ENCODE data around the gene CHAD.

CHAD gene

DNA sequence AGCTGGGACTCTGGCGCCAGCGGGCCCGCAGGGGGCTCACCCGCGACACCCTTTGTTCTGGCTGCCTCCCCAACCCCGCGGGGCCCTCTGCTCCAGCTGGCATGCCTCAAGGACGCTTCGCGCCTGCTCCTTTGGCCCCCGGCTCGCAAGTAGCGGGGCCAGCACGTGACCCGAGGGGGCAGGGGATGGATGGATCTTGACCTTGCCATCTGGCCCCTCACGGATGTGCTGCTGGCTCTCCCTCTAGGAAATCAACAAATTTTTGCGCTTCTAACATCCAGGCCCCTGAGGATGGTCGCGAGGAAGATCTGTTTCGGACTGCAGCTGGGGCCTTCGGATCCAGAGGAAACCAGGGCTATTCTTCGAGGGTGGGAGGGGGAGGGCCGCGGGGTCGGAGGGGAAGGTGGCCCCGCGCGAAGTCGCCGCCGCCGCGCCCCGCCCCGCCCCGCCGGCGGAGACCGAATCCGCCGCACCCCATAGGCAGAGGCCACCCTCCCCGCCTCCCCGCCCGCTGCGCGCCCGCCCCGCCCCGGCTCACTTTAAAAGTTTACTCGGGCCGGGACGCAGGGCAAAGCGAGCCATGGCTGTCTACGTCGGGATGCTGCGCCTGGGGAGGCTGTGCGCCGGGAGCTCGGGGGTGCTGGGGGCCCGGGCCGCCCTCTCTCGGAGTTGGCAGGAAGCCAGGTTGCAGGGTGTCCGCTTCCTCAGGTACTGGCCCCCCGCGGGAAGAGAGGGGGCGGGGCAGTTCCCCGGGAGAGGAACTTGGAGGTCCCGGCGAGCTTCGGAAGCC is 42.8 kb downstream of the CHAD start, which contains the start of gene ACSF2 (continued):
- TF ChIP-seq SP7 (tag by site-specific recombination; IDR thresholded peaks at IDR 0.05) (0 out of 2 replicates have a peak, but pooled peaks have one; percentile 31), ZNF521 (tag by site-specific recombination; IDR thresholded peaks at IDR 0.05) (no peak), ZNF529 (tag by site-specific recombination; IDR thresholded peaks at IDR 0.05; ENCODE audit: insufficient replicate concordance) (no peak), ZEB2 (tag by site-specific recombination; IDR thresholded peaks at IDR 0.05) (no peak), SETDB1 (IDR thresholded peaks at IDR 0.05; ENCODE audit: insufficient read length, low read length) (no peak), IKZF3 (tag by site-specific recombination; IDR thresholded peaks at IDR 0.05) (0 out of 2 replicates have a peak, but pooled peaks have one; percentile 28), KLF9 (tag by site-specific recombination; IDR thresholded peaks at IDR 0.05; ENCODE audit: low read depth) (peak; percentile 80), ZNF660 (tag by site-specific recombination; IDR thresholded peaks at IDR 0.05) (0 out of 2 replicates have a peak, but pooled peaks have one; percentile 50), ZFP3 (tag by site-specific recombination; IDR thresholded peaks at IDR 0.05; ENCODE audit: low read depth) (no peak), ZBTB48 (tag by site-specific recombination; IDR thresholded peaks at IDR 0.05) (peak; percentile 38; the same call in 1 of the 2 replicates), BCL11B (tag by site-specific recombination; IDR thresholded peaks at IDR 0.05; ENCODE audit: low read depth) (peak; percentile 61; the same call in 1 of the 2 replicates), ZNF530 (tag by site-specific recombination; IDR thresholded peaks at IDR 0.05; ENCODE audit: low read depth) (no peak), ZNF211 (tag by site-specific recombination; IDR thresholded peaks at IDR 0.05; ENCODE audit: low read depth) (no peak), ZNF585B (tag by site-specific recombination; IDR thresholded peaks at IDR 0.05) (no peak), BCL11A (tag by site-specific recombination; IDR thresholded peaks at IDR 0.05; ENCODE audit: low read depth) (0 out of 2 replicates have a peak, but pooled peaks have one; percentile 32), ZNF223 (tag by site-specific recombination; IDR thresholded peaks at IDR 0.05) (no peak), ZIC2 (tag by site-specific recombination; IDR thresholded peaks at IDR 0.05) (peak; percentile 79), ZBTB21 (tag by site-specific recombination; IDR thresholded peaks at IDR 0.05) (no peak), MYNN (tag by site-specific recombination; IDR thresholded peaks at IDR 0.05; ENCODE audit: borderline replicate concordance) (no peak), GLIS1 (tag by site-specific recombination; IDR thresholded peaks at IDR 0.05) (peak; percentile 97), ZNF138 (tag by site-specific recombination; IDR thresholded peaks at IDR 0.05; ENCODE audit: borderline replicate concordance) (no peak), ZNF600 (tag by site-specific recombination; IDR thresholded peaks at IDR 0.05) (peak; percentile 56), ZNF121 (tag by site-specific recombination; IDR thresholded peaks at IDR 0.05) (no peak)
- TF ChIP-seq, protein P1, sequence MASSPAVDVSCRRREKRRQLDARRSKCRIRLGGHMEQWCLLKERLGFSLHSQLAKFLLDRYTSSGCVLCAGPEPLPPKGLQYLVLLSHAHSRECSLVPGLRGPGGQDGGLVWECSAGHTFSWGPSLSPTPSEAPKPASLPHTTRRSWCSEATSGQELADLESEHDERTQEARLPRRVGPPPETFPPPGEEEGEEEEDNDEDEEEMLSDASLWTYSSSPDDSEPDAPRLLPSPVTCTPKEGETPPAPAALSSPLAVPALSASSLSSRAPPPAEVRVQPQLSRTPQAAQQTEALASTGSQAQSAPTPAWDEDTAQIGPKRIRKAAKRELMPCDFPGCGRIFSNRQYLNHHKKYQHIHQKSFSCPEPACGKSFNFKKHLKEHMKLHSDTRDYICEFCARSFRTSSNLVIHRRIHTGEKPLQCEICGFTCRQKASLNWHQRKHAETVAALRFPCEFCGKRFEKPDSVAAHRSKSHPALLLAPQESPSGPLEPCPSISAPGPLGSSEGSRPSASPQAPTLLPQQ (tag by site-specific recombination; IDR thresholded peaks at IDR 0.05): peak; percentile 46; the same call in 1 of the 2 replicates
- TF ChIP-seq, protein P2, sequence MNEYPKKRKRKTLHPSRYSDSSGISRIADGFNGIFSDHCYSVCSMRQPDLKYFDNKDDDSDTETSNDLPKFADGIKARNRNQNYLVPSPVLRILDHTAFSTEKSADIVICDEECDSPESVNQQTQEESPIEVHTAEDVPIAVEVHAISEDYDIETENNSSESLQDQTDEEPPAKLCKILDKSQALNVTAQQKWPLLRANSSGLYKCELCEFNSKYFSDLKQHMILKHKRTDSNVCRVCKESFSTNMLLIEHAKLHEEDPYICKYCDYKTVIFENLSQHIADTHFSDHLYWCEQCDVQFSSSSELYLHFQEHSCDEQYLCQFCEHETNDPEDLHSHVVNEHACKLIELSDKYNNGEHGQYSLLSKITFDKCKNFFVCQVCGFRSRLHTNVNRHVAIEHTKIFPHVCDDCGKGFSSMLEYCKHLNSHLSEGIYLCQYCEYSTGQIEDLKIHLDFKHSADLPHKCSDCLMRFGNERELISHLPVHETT (tag by site-specific recombination; IDR thresholded peaks at IDR 0.05): no peak
- TF ChIP-seq, protein P3, sequence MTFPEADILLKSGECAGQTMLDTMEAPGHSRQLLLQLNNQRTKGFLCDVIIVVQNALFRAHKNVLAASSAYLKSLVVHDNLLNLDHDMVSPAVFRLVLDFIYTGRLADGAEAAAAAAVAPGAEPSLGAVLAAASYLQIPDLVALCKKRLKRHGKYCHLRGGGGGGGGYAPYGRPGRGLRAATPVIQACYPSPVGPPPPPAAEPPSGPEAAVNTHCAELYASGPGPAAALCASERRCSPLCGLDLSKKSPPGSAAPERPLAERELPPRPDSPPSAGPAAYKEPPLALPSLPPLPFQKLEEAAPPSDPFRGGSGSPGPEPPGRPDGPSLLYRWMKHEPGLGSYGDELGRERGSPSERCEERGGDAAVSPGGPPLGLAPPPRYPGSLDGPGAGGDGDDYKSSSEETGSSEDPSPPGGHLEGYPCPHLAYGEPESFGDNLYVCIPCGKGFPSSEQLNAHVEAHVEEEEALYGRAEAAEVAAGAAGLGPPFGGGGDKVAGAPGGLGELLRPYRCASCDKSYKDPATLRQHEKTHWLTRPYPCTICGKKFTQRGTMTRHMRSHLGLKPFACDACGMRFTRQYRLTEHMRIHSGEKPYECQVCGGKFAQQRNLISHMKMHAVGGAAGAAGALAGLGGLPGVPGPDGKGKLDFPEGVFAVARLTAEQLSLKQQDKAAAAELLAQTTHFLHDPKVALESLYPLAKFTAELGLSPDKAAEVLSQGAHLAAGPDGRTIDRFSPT (tag by site-specific recombination; IDR thresholded peaks at IDR 0.05): 0 out of 2 replicates have a peak, but pooled peaks have one; percentile 23
- TF ChIP-seq, protein P4, sequence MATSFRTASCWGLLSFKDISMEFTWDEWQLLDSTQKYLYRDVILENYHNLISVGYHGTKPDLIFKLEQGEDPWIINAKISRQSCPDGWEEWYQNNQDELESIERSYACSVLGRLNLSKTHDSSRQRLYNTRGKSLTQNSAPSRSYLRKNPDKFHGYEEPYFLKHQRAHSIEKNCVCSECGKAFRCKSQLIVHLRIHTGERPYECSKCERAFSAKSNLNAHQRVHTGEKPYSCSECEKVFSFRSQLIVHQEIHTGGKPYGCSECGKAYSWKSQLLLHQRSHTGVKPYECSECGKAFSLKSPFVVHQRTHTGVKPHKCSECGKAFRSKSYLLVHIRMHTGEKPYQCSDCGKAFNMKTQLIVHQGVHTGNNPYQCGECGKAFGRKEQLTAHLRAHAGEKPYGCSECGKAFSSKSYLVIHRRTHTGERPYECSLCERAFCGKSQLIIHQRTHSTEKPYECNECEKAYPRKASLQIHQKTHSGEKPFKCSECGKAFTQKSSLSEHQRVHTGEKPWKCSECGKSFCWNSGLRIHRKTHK (tag by site-specific recombination; IDR thresholded peaks at IDR 0.05): no peak
- TF ChIP-seq, protein P5, sequence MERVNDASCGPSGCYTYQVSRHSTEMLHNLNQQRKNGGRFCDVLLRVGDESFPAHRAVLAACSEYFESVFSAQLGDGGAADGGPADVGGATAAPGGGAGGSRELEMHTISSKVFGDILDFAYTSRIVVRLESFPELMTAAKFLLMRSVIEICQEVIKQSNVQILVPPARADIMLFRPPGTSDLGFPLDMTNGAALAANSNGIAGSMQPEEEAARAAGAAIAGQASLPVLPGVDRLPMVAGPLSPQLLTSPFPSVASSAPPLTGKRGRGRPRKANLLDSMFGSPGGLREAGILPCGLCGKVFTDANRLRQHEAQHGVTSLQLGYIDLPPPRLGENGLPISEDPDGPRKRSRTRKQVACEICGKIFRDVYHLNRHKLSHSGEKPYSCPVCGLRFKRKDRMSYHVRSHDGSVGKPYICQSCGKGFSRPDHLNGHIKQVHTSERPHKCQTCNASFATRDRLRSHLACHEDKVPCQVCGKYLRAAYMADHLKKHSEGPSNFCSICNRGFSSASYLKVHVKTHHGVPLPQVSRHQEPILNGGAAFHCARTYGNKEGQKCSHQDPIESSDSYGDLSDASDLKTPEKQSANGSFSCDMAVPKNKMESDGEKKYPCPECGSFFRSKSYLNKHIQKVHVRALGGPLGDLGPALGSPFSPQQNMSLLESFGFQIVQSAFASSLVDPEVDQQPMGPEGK (tag by site-specific recombination; IDR thresholded peaks at IDR 0.05): peak; percentile 79
- TF ChIP-seq, protein P6, sequence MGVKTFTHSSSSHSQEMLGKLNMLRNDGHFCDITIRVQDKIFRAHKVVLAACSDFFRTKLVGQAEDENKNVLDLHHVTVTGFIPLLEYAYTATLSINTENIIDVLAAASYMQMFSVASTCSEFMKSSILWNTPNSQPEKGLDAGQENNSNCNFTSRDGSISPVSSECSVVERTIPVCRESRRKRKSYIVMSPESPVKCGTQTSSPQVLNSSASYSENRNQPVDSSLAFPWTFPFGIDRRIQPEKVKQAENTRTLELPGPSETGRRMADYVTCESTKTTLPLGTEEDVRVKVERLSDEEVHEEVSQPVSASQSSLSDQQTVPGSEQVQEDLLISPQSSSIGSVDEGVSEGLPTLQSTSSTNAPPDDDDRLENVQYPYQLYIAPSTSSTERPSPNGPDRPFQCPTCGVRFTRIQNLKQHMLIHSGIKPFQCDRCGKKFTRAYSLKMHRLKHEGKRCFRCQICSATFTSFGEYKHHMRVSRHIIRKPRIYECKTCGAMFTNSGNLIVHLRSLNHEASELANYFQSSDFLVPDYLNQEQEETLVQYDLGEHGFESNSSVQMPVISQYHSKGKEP (tag by site-specific recombination; IDR thresholded peaks at IDR 0.05): peak; percentile 35; the same call in 1 of the 2 replicates
